B cell (primary cell): ENCODE results near the gene GMPR. TPM values are rescaled to one million over a fixed set of nuclear protein-coding genes. Genes with fewer than 3 reads are reported as not detected.
"Not testable (repeated sequence)": the region's sequence is repeated elsewhere in the genome, so short reads cannot be mapped to it uniquely, and the experiment has no call there.

Source experiments
- ATAC-seq: fragments of 200-7000 bp; cut with Tn5 transposase; one replicate; pipeline ENCODE4 v1.10.0; 2021; ENCODE audit warnings: low read depth, mild to moderate bottlenecking, moderate number of reproducible peaks, moderate library complexity
- CTCF ChIA-PET: fragments of 350-600 bp; sonication (Branson Sonifier 250); formaldehyde crosslinking; loops from one replicate; lab custom pipeline; 2021; ENCODE audit warnings: antibody characterized with exemption, inconsistent platforms; lab: Charles Lee
- POLR2A ChIA-PET: fragments of 350-600 bp; sonication (Branson Sonifier 250); formaldehyde crosslinking; loops from one replicate; lab custom pipeline; 2021; ENCODE audit warnings: antibody characterized with exemption; lab: Charles Lee
- DNase-seq: peaks from one replicate; pipeline ENCODE4 v3.0.0; 2013
- H2AFZ ChIP-seq: 2 replicates; pipeline ENCODE4 v1.6.1; 2012; ENCODE audit warnings: mild to moderate bottlenecking, low read depth, low read length; ENCODE audit not compliant: insufficient read depth, poor library complexity, severe bottlenecking
- H3K27ac ChIP-seq, 2 donors: 1 replicate in 1 of 2; 2 replicates in 1 of 2; pipeline ENCODE4 v1.5.1; 2012 to 2013; ENCODE audit warnings: low read length in 2 of 2, mild to moderate bottlenecking in 2 of 2, moderate library complexity in 1 of 2
- H3K27me3 ChIP-seq, 4 experiments: fragments of 200-600 bp in 1 of 4; sonication (generic) in 1 of 4; replicated peaks in 1 of 4; 1 replicate in 2 of 4; 2 replicates in 2 of 4; pipeline versions ENCODE4 v1.6.1 to v1.7.0; 2013 to 2016; ENCODE audit warnings: low read length in 3 of 4, mild to moderate bottlenecking in 2 of 4, mixed read lengths in 1 of 4, moderate library complexity in 1 of 4; ENCODE audit not compliant: insufficient read depth in 4 of 4, control insufficient read depth in 3 of 4; ENCODE audit errors: control extremely low read depth in 1 of 4
- H3K36me3 ChIP-seq, 2 experiments: replicated peaks in 1 of 2; 1 replicate in 1 of 2; 2 replicates in 1 of 2; pipeline versions ENCODE4 v1.6.1 to v1.7.1; 2013; ENCODE audit warnings: low read length in 1 of 2; ENCODE audit not compliant: insufficient read depth in 2 of 2, control insufficient read depth in 1 of 2; ENCODE audit errors: control extremely low read depth in 1 of 2, extremely low read depth in 1 of 2
- H3K4me1 ChIP-seq, 2 donors: fragments of 200-600 bp in 1 of 2; sonication (generic) in 1 of 2; 1 replicate in 1 of 2; 2 replicates in 1 of 2; pipeline versions ENCODE4 v1.5.1 to v1.6.1; 2013 to 2017; ENCODE audit warnings: low read length in 2 of 2; ENCODE audit not compliant: control insufficient read depth in 2 of 2, insufficient read depth in 2 of 2
- H3K4me2 ChIP-seq: replicated peaks from 2 replicates; pipeline ENCODE3; 2012; ENCODE audit warnings: mild to moderate bottlenecking, low read depth, low read length; ENCODE audit not compliant: poor library complexity, severe bottlenecking
- H3K4me3 ChIP-seq, 5 experiments: fragments of 200-600 bp in 1 of 5; sonication (generic) in 1 of 5; 1 replicate in 3 of 5; 2 replicates in 2 of 5; pipeline versions ENCODE4 v1.5.1 to v1.7.0; 2011 to 2016; ENCODE audit warnings: low read length in 4 of 5, mild to moderate bottlenecking in 4 of 5, low read depth in 2 of 5, control low read depth in 1 of 5, moderate library complexity in 1 of 5; ENCODE audit not compliant: insufficient read depth in 1 of 5; ENCODE audit errors: control extremely low read depth in 1 of 5, extremely low read depth in 1 of 5
- H3K79me2 ChIP-seq: fragments of 200-600 bp; sonication (generic); one replicate; pipeline ENCODE4 v1.6.0; 2016; ENCODE audit warnings: low read length; ENCODE audit not compliant: control insufficient read depth, insufficient read depth
- H3K9ac ChIP-seq: fragments of 200-600 bp; sonication (generic); 2 replicates; pipeline ENCODE4 v1.6.1; 2017; ENCODE audit warnings: mild to moderate bottlenecking, low read length, moderate library complexity
- H3K9me3 ChIP-seq, 3 donors: one replicate each; pipeline versions ENCODE4 v1.6.1 to v1.7.1; 2013; ENCODE audit warnings: low read length in 2 of 3; ENCODE audit not compliant: control insufficient read depth in 2 of 3, insufficient read depth in 1 of 3; ENCODE audit errors: control extremely low read depth in 1 of 3
- H4K20me1 ChIP-seq: 2 replicates; pipeline ENCODE4 v1.6.0; 2012; ENCODE audit warnings: mild to moderate bottlenecking, low read length; ENCODE audit not compliant: insufficient read depth, control insufficient read depth, poor library complexity, severe bottlenecking
- H3K27ac Mint-ChIP-seq: one replicate; pipeline ENCODE4 v1.8.0; 2021; ENCODE audit warnings: mixed read lengths
- H3K27me3 Mint-ChIP-seq: one replicate; pipeline ENCODE4 v1.8.0; 2021; ENCODE audit warnings: mixed read lengths
- H3K4me1 Mint-ChIP-seq: one replicate; pipeline ENCODE4 v1.8.0; 2021; ENCODE audit warnings: mixed read lengths
- H3K4me3 Mint-ChIP-seq: one replicate; pipeline ENCODE4 v1.8.0; 2021; ENCODE audit warnings: mixed read lengths
- H3K9me3 Mint-ChIP-seq: one replicate; pipeline ENCODE4 v1.8.0; 2022; ENCODE audit warnings: mixed read lengths; ENCODE audit not compliant: insufficient read depth
- CTCF ChIP-seq: fragments of 200-600 bp; IDR thresholded peaks from one replicate; pipeline ENCODE4 v1.8.0; 2022; ENCODE audit warnings: antibody characterized with exemption, mild to moderate bottlenecking
- EZH2 ChIP-seq: IDR thresholded peaks from 2 replicates; pipeline ENCODE4 v1.6.1; 2012; ENCODE audit warnings: borderline replicate concordance, low read depth, mild to moderate bottlenecking, moderate library complexity, low read length; ENCODE audit not compliant: insufficient read depth, poor library complexity, severe bottlenecking
- WGBS: methylation state at CpG from one replicate; pipeline ENCODE4 v1.1.5; 2013; ENCODE audit warnings: missing lambda C conversion rate; ENCODE audit not compliant: insufficient coverage; 5-methylcytosine and 5-hydroxymethylcytosine counted together
- intact Hi-C: fragments of 100-400 bp; cut with micrococcal nuclease; formaldehyde crosslinking; loops from one replicate; pipeline ENCODE4 v1.10.0; 2022
- polyA plus RNA-seq: library from polyadenylated mRNA; depleted of rRNA; stranded (reverse); fragments of >200 nt; gene quantifications from 2 replicates; pipeline ENCODE4 v1.2.3, GENCODE V29; 2012
- total RNA-seq, 2 donors: library from RNA; stranded (reverse); fragments of 120-200 nt in 1 of 2; gene quantifications; 1 replicate in 1 of 2; 2 replicates in 1 of 2; pipeline versions ENCODE4 v1.2.3 to v1.2.4, GENCODE V29; 2013 to 2022

The GMPR gene
- total and polyA plus RNA-seq, 2 donors (not counting 1 experiment from before 2014, with no cell fraction given) = 0.82 TPM; not detected in 1

- Mint-ChIP-seq H3K4me3 (no peak overlapping the region), H3K9me3 (no peaks in the 10 kb centered on the region), H3K4me1 (no peaks in the 10 kb centered on the region), H3K27ac (no peak overlapping the region), H3K27me3 (peaks cover 14% of the 10 kb centered on the region)
- H2AFZ ChIP-seq = no peak overlapping the region
- H3K79me2 ChIP-seq = no peaks in the 10 kb centered on the region
- H3K27me3 ChIP-seq = peaks cover 0 to 2% (median 0%) of the 10 kb centered on the region in 4 experiments
- WGBS = 79% methylated on average over 4 of the region's 6 CpGs
- no peak overlapping the region for H3K4me3 ChIP-seq
- H3K9me3 ChIP-seq = no peaks in the 10 kb centered on the region
- TF ChIP-seq CTCF (no peak), EZH2 (no peak)
- ChIA-PET CTCF (interaction anchor here (0.9 kb wide), 1 partner anchor 26 kb away, joined by 3 read pairs; no protein-coding TSS in a partner anchor), POLR2A (no interaction called here)
- intact Hi-C loops = no loop called here
- H3K9ac ChIP-seq = no peak overlapping the region
- ATAC-seq (no peak), DNase-seq (no peak)
- no peaks in the 10 kb centered on the region for H4K20me1 ChIP-seq
- H3K36me3 ChIP-seq = no peaks in the 10 kb centered on the region
- no peak overlapping the region for H3K27ac ChIP-seq
- H3K4me1 ChIP-seq = no peaks in the 10 kb centered on the region
- no peak overlapping the region for H3K4me2 ChIP-seq
Observed at GRCh38 chr6:16258709-16259075, 20.3 kb downstream of the GMPR start.

- H3K4me2 ChIP-seq, H3K4me3 ChIP-seq, H3K4me3 Mint-ChIP-seq, H3K27ac Mint-ChIP-seq, H3K27me3 ChIP-seq, H3K27ac ChIP-seq, H3K79me2 ChIP-seq, intact Hi-C loops, DNase-seq, H3K4me1 ChIP-seq, H3K4me1 Mint-ChIP-seq, H3K9me3 Mint-ChIP-seq, ATAC-seq, H3K9ac ChIP-seq, H3K9me3 ChIP-seq, H4K20me1 ChIP-seq, H3K36me3 ChIP-seq, POLR2A ChIA-PET, H2AFZ ChIP-seq: not testable (repeated sequence)
- CTCF ChIA-PET = interaction anchor here (0.9 kb wide), 1 partner anchor 25 kb away, joined by 3 read pairs; no protein-coding TSS in a partner anchor
- H3K27me3 Mint-ChIP-seq = peaks cover 18% of the 10 kb centered on the region
- WGBS = no CpG with 5 or more reads among the region's 3 CpGs
Observed at GRCh38 chr6:16259604-16260003, 21.2 kb downstream of the GMPR start.

- CTCF ChIA-PET, H4K20me1 ChIP-seq, H3K27ac ChIP-seq, H3K4me3 ChIP-seq, H3K36me3 ChIP-seq, H3K79me2 ChIP-seq, H3K9me3 ChIP-seq, intact Hi-C loops, DNase-seq, H2AFZ ChIP-seq, H3K4me3 Mint-ChIP-seq, H3K4me2 ChIP-seq, H3K9ac ChIP-seq, H3K9me3 Mint-ChIP-seq, H3K4me1 Mint-ChIP-seq, H3K27ac Mint-ChIP-seq, H3K27me3 ChIP-seq, POLR2A ChIA-PET, ATAC-seq, H3K4me1 ChIP-seq: not testable (repeated sequence)
- H3K27me3 Mint-ChIP-seq = peaks cover 14% of the 10 kb centered on the region
- 90% methylated on average over 2 of the region's 9 CpGs for WGBS
Observed at GRCh38 chr6:16260602-16261001, 22.2 kb downstream of the GMPR start.
